K562 (cell line): Measurements from ENCODE around the gene NUCB2. TPM values are rescaled to one million over a fixed set of nuclear protein-coding genes. Genes with fewer than 3 reads are reported as not detected.

Experiments
- CTCFL ChIP-seq: IDR thresholded peaks from 2 replicates; pipeline ENCODE4 v1.6.1; 2011; ENCODE audit warnings: borderline replicate concordance, low read depth, mild to moderate bottlenecking, moderate library complexity, low read length; ENCODE audit not compliant: insufficient read depth, poor library complexity, severe bottlenecking
- EHMT2 ChIP-seq: fragments of 450-650 bp; IDR thresholded peaks from 2 replicates; pipeline ENCODE4 v1.6.1; 2018; ENCODE audit warnings: antibody characterized with exemption
- ESRRA ChIP-seq: fragments of 450-650 bp; IDR thresholded peaks from 2 replicates; pipeline ENCODE4 v1.6.1; 2014; ENCODE audit warnings: low read depth, mild to moderate bottlenecking, moderate library complexity, borderline replicate concordance
- ETV1 ChIP-seq: fragments of 450-650 bp; conservative IDR thresholded peaks from 2 replicates; pipeline ENCODE4 v1.6.1; 2016; ENCODE audit warnings: missing genetic modification characterization, control low read depth, low read depth, missing compliant biosample characterization
- FOXK2 ChIP-seq, 2 experiments: fragments of 450-650 bp; IDR thresholded peaks in 1 of 2; conservative IDR thresholded peaks in 1 of 2; 2 replicates each; pipeline ENCODE4 v1.6.1; 2016; ENCODE audit warnings: low read depth in 2 of 2, mild to moderate bottlenecking in 1 of 2
- JUND ChIP-seq, 2 experiments: IDR thresholded peaks; 2 replicates in 1 of 2; 3 replicates in 1 of 2; pipeline ENCODE4 v1.6.1; 2011; ENCODE audit warnings: borderline replicate concordance in 2 of 2, low read depth in 2 of 2, low read length in 2 of 2, improper control_type of control experiment in 1 of 2, missing biosample characterization in 1 of 2, missing genetic modification characterization in 1 of 2, missing genetic modification reagents in 1 of 2
- NR2C2 ChIP-seq, 2 experiments: fragments of 200-800 bp in 1 of 2; sonication (Bioruptor generic) in 1 of 2; sonication (generic) in 1 of 2; formaldehyde crosslinking in 1 of 2; IDR thresholded peaks; 2 replicates each; pipeline versions ENCODE4 v1.6.1 to v1.8.0; 2016 to 2022; ENCODE audit warnings: mild to moderate bottlenecking in 1 of 2, missing compliant biosample characterization in 1 of 2, missing genetic modification characterization in 1 of 2, missing genetic modification reagents in 1 of 2
- PCBP1 ChIP-seq: fragments of 200-400 bp; formaldehyde crosslinking; IDR thresholded peaks from 2 replicates; pipeline ENCODE4 v1.6.1; 2018; ENCODE audit warnings: mild to moderate bottlenecking, low read depth, low read length; ENCODE audit not compliant: poor library complexity, severe bottlenecking
- RAD21 ChIP-seq, 2 experiments: fragments of 250-450 bp in 1 of 2; fragments of 450-650 bp in 1 of 2; sonication (Bioruptor Pico) in 1 of 2; formaldehyde crosslinking in 1 of 2; IDR thresholded peaks in 1 of 2; conservative IDR thresholded peaks in 1 of 2; 2 replicates each; pipeline versions ENCODE4 v1.4.0 to v1.8.0; 2020 to 2022; ENCODE audit warnings: mild to moderate bottlenecking in 2 of 2, moderate library complexity in 1 of 2
- RBM39 ChIP-seq: fragments of 200-400 bp; formaldehyde crosslinking; optimal IDR thresholded peaks from 2 replicates; pipeline ENCODE3; 2018; ENCODE audit warnings: low read depth, low read length
- TAF9B ChIP-seq: fragments of 450-650 bp; IDR thresholded peaks from 2 replicates; pipeline ENCODE4 v1.6.1; 2018; ENCODE audit warnings: mild to moderate bottlenecking; ENCODE audit not compliant: partially characterized antibody
- ZNF133 ChIP-seq: fragments of 250-450 bp; sonication (Bioruptor Pico); IDR thresholded peaks from 2 replicates; pipeline ENCODE4 v1.4.0; 2020; ENCODE audit warnings: mild to moderate bottlenecking
- ZNF280A ChIP-seq: fragments of 450-650 bp; IDR thresholded peaks from 2 replicates; pipeline ENCODE4 v1.6.1; 2018; ENCODE audit warnings: mild to moderate bottlenecking, low read depth; ENCODE audit not compliant: partially characterized antibody
- ZNF384 ChIP-seq: IDR thresholded peaks from 2 replicates; pipeline ENCODE4 v1.6.1; 2012; ENCODE audit warnings: low read depth, low read length, improper control_type of control experiment
- ZNF395 ChIP-seq: fragments of 200-800 bp; sonication (Bioruptor generic); IDR thresholded peaks from 2 replicates; pipeline ENCODE4 v1.6.1; 2017; ENCODE audit warnings: missing genetic modification characterization, missing compliant biosample characterization
- ZNF592 ChIP-seq: fragments of 450-650 bp; IDR thresholded peaks from 2 replicates; pipeline ENCODE4 v1.6.1; 2017; ENCODE audit warnings: antibody characterized with exemption, mild to moderate bottlenecking
- polyA plus RNA-seq, 8 experiments: library from polyadenylated mRNA; depleted of rRNA in 4 of 8; stranded (reverse) in 5 of 8; unstranded in 3 of 8; fragments of >200 nt; fragmentation: Nextera tagmentation in 2 of 8; fragmentation: Illumina TruSeq in 1 of 8; extraction: Ambion mirVana in 2 of 8; extraction: Trizol in 1 of 8; gene quantifications; 2 replicates each; pipeline versions ENCODE4 v1.2.1 to v1.2.3, GENCODE V29; 2011 to 2014; ENCODE audit warnings: inconsistent platforms in 1 of 8, missing spikeins in 1 of 8
- total RNA-seq, 7 experiments: library from RNA; depleted of rRNA in 6 of 7; stranded (reverse); fragments of >200 nt in 6 of 7; fragmentation: Illumina TruSeq in 2 of 7; extraction: Trizol in 2 of 7; gene quantifications; 2 replicates each; pipeline versions ENCODE4 v1.2.1 to v1.2.3, GENCODE V29; 2011 to 2021; ENCODE audit warnings: low replicate concordance in 1 of 7

NUCB2 gene
- total and polyA plus RNA-seq, 9 of the 15 experiments (the other 6 are each of a cell fraction or from before 2014, with no cell fraction given), result 54.0 to 108 (median 84.6) TPM

GRCh38 chr11:17354601-17354991, 78.1 kb downstream of the NUCB2 start (continued):
- TF ChIP-seq ZNF592, result peak; percentile 47; the same call in 1 of the 2 replicates
- TF ChIP-seq FOXK2 (conservative IDR thresholded peaks at IDR 0.05 in 1 of 2, IDR thresholded peaks at IDR 0.05 in 1 of 2; ENCODE audit: low read depth in 2 of 2), result 0 out of 4 replicates have a peak, but pooled peaks of 1 of the 2 experiments have one; percentile 34
- no peak for TF ChIP-seq ETV1 (tag)
- TF ChIP-seq TAF9B, result peak; percentile 24
- peak; percentile 48 for TF ChIP-seq CTCFL
- TF ChIP-seq JUND (IDR thresholded peaks at IDR 0.05; ENCODE audit: borderline replicate concordance, low read depth, low read length), result 0 out of 2 replicates have a peak, but pooled peaks have one; percentile 14
- no peak for TF ChIP-seq JUND (tag; IDR thresholded peaks at IDR 0.05; ENCODE audit: borderline replicate concordance, low read depth, low read length)
- no peak for TF ChIP-seq NR2C2 (CRISPR knock-in tag; IDR thresholded peaks at IDR 0.05)
- peak; percentile 56; the same call in 1 of the 2 replicates for TF ChIP-seq NR2C2 (tag; IDR thresholded peaks at IDR 0.05)
- no peak for TF ChIP-seq RBM39
- no peak for TF ChIP-seq PCBP1
- peak; percentile 84 for TF ChIP-seq ZNF384
- peak in 1 of 2 experiments; percentile 34; a peak in 2 of 4 replicates for TF ChIP-seq RAD21 (CRISPR knock-in tag; conservative IDR thresholded peaks at IDR 0.05 in 1 of 2, IDR thresholded peaks at IDR 0.05 in 1 of 2)
- TF ChIP-seq EHMT2, result peak; percentile 60; the same call in 1 of the 2 replicates
- no peak for TF ChIP-seq ZNF280A
- peak; percentile 81 for TF ChIP-seq ESRRA
- TF ChIP-seq ZNF395 (CRISPR knock-in tag), result peak; percentile 48; the same call in 1 of the 2 replicates
- TF ChIP-seq ZNF133 (CRISPR knock-in tag), result no peak
